Measurements from ENCODE around the gene ZFHX3.

The ZFHX3 gene

GRCh38 chr16:72901000-72901627 is 146.8 kb downstream of the ZFHX3 start:
- no peak for TF ChIP-seq FOXM1 (IDR thresholded peaks at IDR 0.05; ENCODE audit: borderline replicate concordance, low read depth)
- no peak for TF ChIP-seq TAF1 (IDR thresholded peaks at IDR 0.05; ENCODE audit: low read depth)
- no peak for TF ChIP-seq MAX (IDR thresholded peaks at IDR 0.05)
- TF ChIP-seq CEBPB (IDR thresholded peaks at IDR 0.05), result no peak
- no peak for TF ChIP-seq TCF12 (IDR thresholded peaks at IDR 0.05; ENCODE audit: low read depth)
- no peak for TF ChIP-seq NFIC (IDR thresholded peaks at IDR 0.05)
- no peak for TF ChIP-seq ZBTB7A (IDR thresholded peaks at IDR 0.05; ENCODE audit: low read depth)
- TF ChIP-seq USF1 (IDR thresholded peaks at IDR 0.05), result no peak
- no peak for TF ChIP-seq YY1 (IDR thresholded peaks at IDR 0.05; ENCODE audit: low read depth)
- no peak for TF ChIP-seq EP300 (IDR thresholded peaks at IDR 0.05; ENCODE audit: borderline replicate concordance)
- no peak for TF ChIP-seq TEAD4 (IDR thresholded peaks at IDR 0.05)
- TF ChIP-seq CREB1 (IDR thresholded peaks at IDR 0.05; ENCODE audit: low read depth), result no peak
- TF ChIP-seq RAD21 (IDR thresholded peaks at IDR 0.05; ENCODE audit: low read depth), result no peak

GRCh38 chr16:72898216-72898825 is 149.6 kb downstream of the ZFHX3 start:
- TF ChIP-seq RAD21 (IDR thresholded peaks at IDR 0.05; ENCODE audit: low read depth) (no peak), FOXM1 (IDR thresholded peaks at IDR 0.05; ENCODE audit: borderline replicate concordance, low read depth) (no peak), EP300 (IDR thresholded peaks at IDR 0.05; ENCODE audit: borderline replicate concordance) (no peak), CEBPB (IDR thresholded peaks at IDR 0.05) (no peak), TAF1 (IDR thresholded peaks at IDR 0.05; ENCODE audit: low read depth) (no peak), USF1 (IDR thresholded peaks at IDR 0.05) (no peak), TCF12 (IDR thresholded peaks at IDR 0.05; ENCODE audit: low read depth) (no peak), NFIC (IDR thresholded peaks at IDR 0.05) (no peak), MAX (IDR thresholded peaks at IDR 0.05) (no peak), YY1 (IDR thresholded peaks at IDR 0.05; ENCODE audit: low read depth) (no peak), REST (IDR thresholded peaks at IDR 0.05; ENCODE audit: low read depth) (no peak)

GRCh38 chr16:72897707-72898106 is 150.2 kb downstream of the ZFHX3 start:
- TF ChIP-seq USF1 (IDR thresholded peaks at IDR 0.05), result no peak
- no peak for TF ChIP-seq CEBPB (IDR thresholded peaks at IDR 0.05)
- TF ChIP-seq NFIC (IDR thresholded peaks at IDR 0.05), result no peak
- no peak for TF ChIP-seq REST (IDR thresholded peaks at IDR 0.05; ENCODE audit: low read depth)
- no peak for TF ChIP-seq TAF1 (IDR thresholded peaks at IDR 0.05; ENCODE audit: low read depth)
- TF ChIP-seq RAD21 (IDR thresholded peaks at IDR 0.05; ENCODE audit: low read depth), result no peak
- TF ChIP-seq TEAD4 (IDR thresholded peaks at IDR 0.05), result no peak
- no peak for TF ChIP-seq MAX (IDR thresholded peaks at IDR 0.05)
- no peak for TF ChIP-seq FOXM1 (IDR thresholded peaks at IDR 0.05; ENCODE audit: borderline replicate concordance, low read depth)
- TF ChIP-seq EGR1 (IDR thresholded peaks at IDR 0.05), result no peak

- no peak for TF ChIP-seq RAD21 (IDR thresholded peaks at IDR 0.05; ENCODE audit: low read depth)
- no peak for TF ChIP-seq CREB1 (IDR thresholded peaks at IDR 0.05; ENCODE audit: low read depth)
- TF ChIP-seq TEAD4 (IDR thresholded peaks at IDR 0.05), result no peak
- no peak for TF ChIP-seq TCF12 (IDR thresholded peaks at IDR 0.05; ENCODE audit: low read depth)
- no peak for TF ChIP-seq EGR1 (IDR thresholded peaks at IDR 0.05)
- TF ChIP-seq ZBTB7A (IDR thresholded peaks at IDR 0.05; ENCODE audit: low read depth), result no peak
- no peak for TF ChIP-seq MAX (IDR thresholded peaks at IDR 0.05)
- no peak for TF ChIP-seq CEBPB (IDR thresholded peaks at IDR 0.05)
- TF ChIP-seq TAF1 (IDR thresholded peaks at IDR 0.05; ENCODE audit: low read depth), result no peak
- TF ChIP-seq USF1 (IDR thresholded peaks at IDR 0.05), result no peak
- no peak for TF ChIP-seq REST (IDR thresholded peaks at IDR 0.05; ENCODE audit: low read depth)
Measured at GRCh38 chr16:72896485-72897118, 151.3 kb downstream of the ZFHX3 start.
